ENCODE results near the gene EMC1. TPM values are rescaled to one million over a fixed set of nuclear protein-coding genes. Genes with fewer than 3 reads are reported as not detected.
A peak's percentile ranks its signal among the peaks of the same experiment; 100 is the strongest.
"Not testable (repeated sequence)": the region's sequence is repeated elsewhere in the genome, so short reads cannot be mapped to it uniquely, and the experiment has no call there.

EMC1 gene
- total RNA-seq, result 38.2 TPM

GRCh38 chr1:19251305-19252196 is at the start of gene EMC1, which contains the start of gene MRTO4:
TSS of gene EMC1 (minus strand) at chr1:19251524. CDS start at chr1:19251509, 15 bp downstream.
TSS of gene MRTO4 (plus strand) at chr1:19251805. CDS start at chr1:19251836, 31 bp downstream.
- DNase-seq, result peak; percentile 91

DNA sequence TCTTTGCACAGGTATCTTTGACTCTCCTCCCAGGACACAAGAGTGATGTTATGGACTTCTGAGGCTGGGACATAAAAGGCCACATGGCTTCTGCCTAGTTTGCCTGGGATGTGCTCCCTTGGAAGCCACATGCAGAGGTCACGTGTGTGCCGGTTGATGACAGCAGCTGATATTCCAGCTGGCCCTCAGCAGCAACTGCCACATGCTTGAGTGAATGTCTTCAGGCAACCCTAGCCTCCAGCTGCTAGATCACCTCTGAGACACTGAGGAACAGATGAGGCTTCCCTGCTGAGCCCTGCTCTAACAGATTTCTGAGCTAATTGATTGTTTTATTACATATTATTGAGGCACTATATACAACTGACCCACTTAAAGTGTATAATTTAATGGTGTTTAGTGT is 48.9 kb upstream of the EMC1 start:
- no peak for DNase-seq

DNA sequence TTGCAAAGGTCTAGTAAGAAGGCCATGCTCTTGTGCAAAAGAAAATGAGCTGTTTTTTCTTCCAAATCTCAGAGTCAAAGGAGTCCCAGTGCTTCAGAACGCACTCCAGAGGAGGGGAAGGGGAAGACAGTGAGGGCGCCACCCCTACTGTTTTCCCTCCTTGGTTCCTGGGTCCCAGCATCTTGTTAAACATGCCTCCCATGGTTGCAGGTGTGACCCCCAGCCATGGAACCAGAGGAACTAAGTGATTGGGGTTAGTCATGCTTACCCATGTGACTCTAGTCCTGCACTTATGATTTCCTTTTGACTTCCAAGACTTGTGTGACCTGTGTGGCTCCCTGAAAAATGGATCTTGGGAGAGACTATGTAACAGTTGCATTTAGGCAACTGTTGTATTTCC is 43.3 kb upstream of the EMC1 start:
- no peak for DNase-seq

DNA sequence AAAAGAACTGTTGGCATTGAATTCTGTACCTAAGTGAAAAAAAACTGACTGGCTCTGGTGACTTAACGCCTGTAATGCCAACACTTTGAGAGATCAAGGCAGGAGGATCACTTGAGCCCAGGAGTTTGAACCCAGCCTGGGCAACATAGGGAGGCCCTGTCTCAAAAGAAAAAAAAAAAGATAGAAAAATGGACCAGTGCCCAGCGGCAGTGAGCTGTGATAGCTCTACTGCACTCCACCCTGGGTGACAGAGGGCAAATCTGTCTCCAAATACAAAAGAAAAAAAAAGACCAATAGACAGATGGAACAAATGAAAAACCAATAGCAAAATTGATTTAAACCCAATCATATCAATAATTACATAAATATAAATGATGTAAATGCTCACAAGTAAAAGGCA is 37.9 kb upstream of the EMC1 start:
- DNase-seq, result no peak

GRCh38 chr1:19288324-19289241 is 37.3 kb upstream of the EMC1 start, which contains the start of gene AKR7A3:
TSS of gene AKR7A3 (minus strand) at chr1:19288770. CDS start at chr1:19288709, 61 bp downstream.
- peak; percentile 47 for DNase-seq

DNA sequence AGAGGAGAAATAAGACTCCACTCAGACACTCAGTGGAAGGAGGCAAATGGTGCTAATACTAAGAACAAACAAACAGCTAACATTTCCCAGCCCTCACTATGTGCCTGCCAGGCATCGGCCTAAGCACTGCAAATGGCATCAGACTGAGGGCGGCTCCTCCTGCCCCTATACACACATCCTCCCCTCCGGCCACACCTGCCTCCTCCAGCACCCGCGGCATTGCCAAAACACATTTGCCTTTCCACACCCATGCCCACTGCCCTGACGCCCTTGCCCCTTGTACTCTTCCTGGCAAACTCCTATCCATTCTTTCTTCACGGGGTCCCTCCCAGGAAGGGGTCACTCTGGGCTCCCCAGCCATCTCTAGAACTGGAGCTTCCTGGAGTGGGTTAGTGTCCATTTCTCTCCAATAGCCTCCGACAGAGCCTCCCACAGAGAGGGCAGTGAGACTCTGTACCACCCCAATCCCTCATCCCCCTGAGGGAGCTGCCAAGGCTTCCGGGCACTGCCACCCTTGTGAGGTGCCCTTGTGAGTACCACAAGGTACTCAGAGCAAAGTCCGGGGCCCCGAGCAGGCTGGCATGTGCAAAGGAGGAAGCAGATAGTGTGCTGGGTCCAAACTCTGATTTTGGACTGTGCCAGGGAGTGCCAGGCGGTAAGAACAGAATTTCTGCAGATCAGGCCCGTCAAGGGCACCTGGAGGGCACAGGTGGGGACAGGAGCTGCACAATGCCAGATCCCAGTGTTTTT is 36.3 kb upstream of the EMC1 start:
- no peak for DNase-seq

GRCh38 chr1:19285807-19286206 is 34.5 kb upstream of the EMC1 start:
- not testable (repeated sequence) for DNase-seq

DNA sequence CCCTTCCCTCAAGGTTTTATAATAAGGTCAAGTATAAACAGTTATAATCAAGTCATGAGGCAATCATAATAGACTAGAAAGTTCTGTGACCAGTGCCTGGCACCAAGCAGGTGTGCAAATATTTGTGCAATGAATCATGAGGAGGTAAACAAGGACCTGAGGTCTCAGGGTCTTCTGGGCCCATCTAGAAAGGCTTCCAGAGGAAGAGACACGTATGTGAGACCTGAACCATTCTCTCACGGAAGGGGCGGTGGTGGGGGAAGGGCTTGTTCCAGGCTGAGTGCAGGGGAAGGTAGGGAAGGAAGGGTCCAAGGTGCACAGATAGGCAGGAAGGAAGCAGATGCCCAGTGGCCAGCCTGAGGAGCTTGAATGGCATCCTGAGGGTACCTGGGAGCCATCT is 34.0 kb upstream of the EMC1 start:
- DNase-seq, result not testable (repeated sequence)

- no peak for DNase-seq
Observed at GRCh38 chr1:19284881-19285280, 33.6 kb upstream of the EMC1 start.

- no peak for DNase-seq
Observed at GRCh38 chr1:19283891-19284290, 32.6 kb upstream of the EMC1 start.

- DNase-seq, result no peak
Observed at GRCh38 chr1:19274636-19275035, 23.3 kb upstream of the EMC1 start.

DNA sequence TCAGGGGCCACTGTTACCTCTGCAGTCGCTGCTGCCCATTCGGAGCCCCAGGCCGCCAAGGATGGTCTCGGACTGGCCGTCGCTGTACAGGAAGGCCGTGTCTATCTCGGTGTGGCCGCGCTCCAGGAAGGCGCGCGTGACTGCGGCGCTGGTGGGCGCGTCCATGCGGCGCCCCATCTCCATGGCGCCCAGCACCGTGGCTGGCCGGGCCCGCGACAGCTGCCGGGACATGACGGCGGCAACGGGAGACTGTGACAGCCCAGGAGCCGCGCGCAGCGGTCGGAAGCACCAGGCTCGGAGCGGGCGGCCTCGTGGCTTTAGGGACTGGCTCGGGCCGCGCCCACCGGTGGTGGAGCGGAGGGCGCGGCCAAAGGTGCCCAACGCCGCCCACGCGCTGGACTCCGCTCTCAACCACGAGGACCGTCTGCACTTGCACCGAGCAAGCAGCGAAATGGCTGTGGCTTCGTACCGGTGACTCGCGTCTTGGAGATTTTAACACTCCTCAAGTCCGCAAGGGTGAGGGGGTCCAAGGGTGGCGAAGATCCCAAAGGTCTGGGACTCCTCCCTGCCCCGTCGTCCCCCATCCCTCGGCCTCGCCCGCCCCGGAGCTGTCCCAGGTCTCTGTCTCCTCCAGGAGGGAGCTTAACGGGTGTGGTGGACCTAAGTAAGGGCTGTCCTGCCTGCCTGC is 22.7 kb upstream of the EMC1 start:
- DNase-seq, result not testable (repeated sequence)

GRCh38 chr1:19273106-19273843 is 22.0 kb upstream of the EMC1 start:
- DNase-seq, result no peak

- no peak for DNase-seq
Observed at GRCh38 chr1:19272064-19272463, 20.7 kb upstream of the EMC1 start.

DNA sequence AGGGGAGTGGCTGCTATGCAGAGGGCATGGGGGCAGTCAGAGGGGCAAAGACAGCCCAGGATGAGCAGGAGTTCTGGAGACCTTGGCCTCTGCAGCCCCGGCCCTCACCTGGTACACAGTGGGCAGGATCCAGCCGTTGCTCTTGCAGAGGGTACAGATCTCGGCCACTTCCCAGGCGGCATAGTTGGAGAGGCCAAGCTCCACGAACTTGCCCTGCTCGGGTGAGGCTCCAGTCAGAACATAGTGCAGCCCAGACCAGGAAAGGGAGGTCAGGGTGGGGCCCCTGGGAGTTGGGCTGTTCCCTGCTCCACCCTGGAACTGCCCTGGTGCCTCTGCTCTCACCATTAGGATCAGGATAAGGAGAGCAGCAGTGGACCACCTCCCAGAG is 19.0 kb upstream of the EMC1 start:
- not testable (repeated sequence) for DNase-seq

DNA sequence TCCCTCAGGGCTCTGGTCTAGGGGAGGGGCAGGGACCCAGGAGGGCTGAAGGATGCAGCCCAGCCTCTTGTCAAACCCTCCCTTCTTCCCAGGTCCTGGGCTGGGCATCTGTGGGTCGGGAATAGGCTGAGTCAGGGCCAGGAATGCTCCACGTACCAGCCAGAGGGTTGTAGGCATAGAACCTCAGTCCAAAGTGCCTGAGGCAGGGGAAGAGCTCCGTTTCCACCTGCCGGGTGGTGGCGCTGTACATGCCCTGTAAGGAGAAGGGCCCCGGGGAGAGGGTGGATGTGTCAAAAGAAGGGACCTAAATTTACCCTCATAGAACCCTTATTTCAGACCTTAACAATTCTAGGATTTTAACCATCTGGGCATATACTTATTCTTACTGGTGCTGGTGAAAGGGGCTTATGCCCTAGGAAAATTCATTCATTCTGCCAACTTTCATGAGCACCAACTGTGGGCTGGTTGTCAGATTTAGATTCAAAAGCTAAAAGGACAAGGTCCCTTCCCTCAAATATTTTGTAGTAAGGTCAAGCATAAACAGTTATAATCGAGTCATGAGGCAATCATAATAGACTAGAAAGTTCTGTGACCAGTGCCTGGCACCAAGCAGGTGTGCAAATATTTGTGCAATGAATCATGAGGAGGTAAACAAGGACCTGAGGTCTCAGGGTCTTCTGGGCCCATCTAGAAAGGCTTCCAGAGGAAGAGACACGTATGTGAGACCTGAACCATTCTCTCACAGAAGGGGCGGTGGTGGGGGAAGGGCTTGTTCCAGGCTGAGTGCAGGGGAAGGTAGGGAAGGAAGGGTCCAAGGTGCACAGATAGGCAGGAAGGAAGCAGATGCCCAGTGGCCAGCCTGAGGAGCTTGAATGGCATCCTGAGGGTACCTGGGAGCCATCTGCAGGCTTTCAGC is 18.4 kb upstream of the EMC1 start:
- not testable (repeated sequence) for DNase-seq

GRCh38 chr1:19268445-19268844 is 17.1 kb upstream of the EMC1 start:
- DNase-seq, result no peak

GRCh38 chr1:19262744-19263143 is 11.4 kb upstream of the EMC1 start:
- DNase-seq, result no peak

GRCh38 chr1:19262047-19262446 is 10.7 kb upstream of the EMC1 start:
- DNase-seq, result no peak

Measured in tongue (tissue), 2 donors.